WTC11 (cell line): ENCODE data around the gene C1orf87. TPM values are rescaled to one million over a fixed set of nuclear protein-coding genes. Genes with fewer than 3 reads are reported as not detected.

ENCODE experiments used
- ATAC-seq: fragments of 200-7000 bp; cut with Tn5 transposase; 2 replicates; pipeline ENCODE4 v1.10.0; 2021; ENCODE audit warnings: mild to moderate bottlenecking, moderate library complexity
- CTCF ChIA-PET: fragments of 300-600 bp; sonication (Branson Sonifier 250); formaldehyde crosslinking; loops from one replicate; lab custom pipeline; 2021; ENCODE audit warnings: antibody characterized with exemption; lab: Charles Lee
- POLR2A ChIA-PET: fragments of 350-600 bp; sonication (Branson Sonifier 250); formaldehyde crosslinking; loops from one replicate; lab custom pipeline; 2021; ENCODE audit warnings: antibody characterized with exemption; lab: Charles Lee
- DNase-seq: peaks from one replicate; pipeline ENCODE4 v3.0.0; 2021; ENCODE audit warnings: low spot score
- H3K27ac Mint-ChIP-seq: 2 replicates; pipeline ENCODE4 v1.8.0; 2021; ENCODE audit warnings: mixed read lengths
- H3K27me3 Mint-ChIP-seq: 2 replicates; pipeline ENCODE4 v1.8.0; 2021; ENCODE audit warnings: low read depth, mild to moderate bottlenecking, moderate library complexity, mixed read lengths
- H3K36me3 Mint-ChIP-seq: 2 replicates; pipeline ENCODE4 v1.8.0; 2021; ENCODE audit warnings: mixed read lengths
- H3K4me1 Mint-ChIP-seq: 2 replicates; pipeline ENCODE4 v1.8.0; 2022; ENCODE audit warnings: mixed read lengths
- H3K4me3 Mint-ChIP-seq: 2 replicates; pipeline ENCODE4 v1.8.0; 2021; ENCODE audit warnings: mild to moderate bottlenecking, moderate library complexity, mixed read lengths
- H3K9me3 Mint-ChIP-seq: 2 replicates; pipeline ENCODE4 v1.8.0; 2021; ENCODE audit warnings: mixed read lengths
- AR ChIP-seq: fragments of 250-450 bp; sonication (Bioruptor Pico); IDR thresholded peaks from 2 replicates; pipeline ENCODE4 v1.9.0; 2021; ENCODE audit warnings: mild to moderate bottlenecking
- CBFB ChIP-seq: sonication (generic); formaldehyde crosslinking; IDR thresholded peaks from 2 replicates; pipeline ENCODE4 v1.8.1; 2022; ENCODE audit warnings: mild to moderate bottlenecking, low read depth, missing genetic modification reagents
- CREB1 ChIP-seq: sonication (generic); formaldehyde crosslinking; IDR thresholded peaks from 2 replicates; pipeline ENCODE4 v1.8.0; 2023; ENCODE audit warnings: mild to moderate bottlenecking, missing genetic modification reagents
- E2F1 ChIP-seq: sonication (generic); formaldehyde crosslinking; IDR thresholded peaks from 2 replicates; pipeline ENCODE4 v1.8.0; 2022; ENCODE audit warnings: mild to moderate bottlenecking, missing genetic modification reagents
- E2F4 ChIP-seq: sonication (generic); formaldehyde crosslinking; IDR thresholded peaks from 2 replicates; pipeline ENCODE4 v1.8.1; 2022; ENCODE audit warnings: low read depth, mild to moderate bottlenecking, moderate library complexity, missing genetic modification reagents, borderline replicate concordance
- E2F5 ChIP-seq: sonication (generic); formaldehyde crosslinking; IDR thresholded peaks from 2 replicates; pipeline ENCODE4 v1.8.1; 2022; ENCODE audit warnings: mild to moderate bottlenecking, moderate library complexity, missing genetic modification reagents
- GTF2I ChIP-seq: fragments of 250-450 bp; sonication (Bioruptor Pico); conservative IDR thresholded peaks from 2 replicates; pipeline ENCODE4 v1.4.0; 2021; ENCODE audit warnings: mild to moderate bottlenecking
- JUN ChIP-seq: sonication (generic); formaldehyde crosslinking; IDR thresholded peaks from 2 replicates; pipeline ENCODE4 v1.8.0; 2023; ENCODE audit warnings: mild to moderate bottlenecking, missing genetic modification reagents
- NFATC4 ChIP-seq: fragments of 250-450 bp; sonication (Bioruptor Pico); IDR thresholded peaks from 2 replicates; pipeline ENCODE4 v1.9.0; 2021; ENCODE audit warnings: mild to moderate bottlenecking
- NFE2L1 ChIP-seq: sonication (generic); formaldehyde crosslinking; IDR thresholded peaks from 2 replicates; pipeline ENCODE4 v1.8.1; 2023; ENCODE audit warnings: missing genetic modification reagents
- PREB ChIP-seq: sonication (generic); formaldehyde crosslinking; IDR thresholded peaks from 2 replicates; pipeline ENCODE4 v1.8.1; 2022; ENCODE audit warnings: mild to moderate bottlenecking, missing genetic modification reagents, moderate library complexity, borderline replicate concordance
- PRRX2 ChIP-seq: fragments of 250-450 bp; sonication (Bioruptor Pico); IDR thresholded peaks from 2 replicates; pipeline ENCODE4 v1.8.0; 2021; ENCODE audit warnings: mild to moderate bottlenecking
- SMAD3 ChIP-seq: sonication (generic); formaldehyde crosslinking; IDR thresholded peaks from 2 replicates; pipeline ENCODE4 v1.8.0; 2022; ENCODE audit warnings: missing genetic modification reagents, mild to moderate bottlenecking, borderline replicate concordance
- SMAD4 ChIP-seq: sonication (generic); formaldehyde crosslinking; IDR thresholded peaks from 2 replicates; pipeline ENCODE4 v1.8.0; 2022; ENCODE audit warnings: mild to moderate bottlenecking, missing genetic modification reagents
- STAT6 ChIP-seq: sonication (generic); formaldehyde crosslinking; conservative IDR thresholded peaks from 2 replicates; pipeline ENCODE4 v1.8.1; 2023; ENCODE audit warnings: mild to moderate bottlenecking, low read depth, missing genetic modification reagents, moderate library complexity
- TEAD1 ChIP-seq: sonication (generic); formaldehyde crosslinking; IDR thresholded peaks from 2 replicates; pipeline ENCODE4 v1.8.0; 2022; ENCODE audit warnings: mild to moderate bottlenecking, missing genetic modification reagents
- TEAD4 ChIP-seq: sonication (generic); formaldehyde crosslinking; IDR thresholded peaks from 2 replicates; pipeline ENCODE4 v1.8.0; 2022; ENCODE audit warnings: mild to moderate bottlenecking, missing genetic modification reagents
- ZBTB21 ChIP-seq: sonication (generic); formaldehyde crosslinking; IDR thresholded peaks from 2 replicates; pipeline ENCODE4 v1.8.1; 2023; ENCODE audit warnings: mild to moderate bottlenecking, missing genetic modification reagents, borderline replicate concordance
- ZNF138 ChIP-seq: sonication (generic); formaldehyde crosslinking; conservative IDR thresholded peaks from 2 replicates; pipeline ENCODE4 v1.8.1; 2022; ENCODE audit warnings: mild to moderate bottlenecking, moderate library complexity, missing genetic modification reagents
- ZNF317 ChIP-seq: sonication (generic); formaldehyde crosslinking; IDR thresholded peaks from 2 replicates; pipeline ENCODE4 v1.8.1; 2023; ENCODE audit warnings: low read depth, mild to moderate bottlenecking, moderate library complexity, missing genetic modification reagents, borderline replicate concordance
- ZNF416 ChIP-seq: fragments of 250-450 bp; sonication (Bioruptor Pico); IDR thresholded peaks from 2 replicates; pipeline ENCODE4 v1.9.0; 2021; ENCODE audit warnings: mild to moderate bottlenecking, inconsistent platforms
- ZNF423 ChIP-seq: fragments of 250-450 bp; sonication (Bioruptor Pico); IDR thresholded peaks from 2 replicates; pipeline ENCODE4 v2.1.2; 2022; ENCODE audit warnings: mild to moderate bottlenecking, moderate library complexity
- ZNF512 ChIP-seq: sonication (generic); formaldehyde crosslinking; IDR thresholded peaks from 2 replicates; pipeline ENCODE4 v1.8.1; 2022; ENCODE audit warnings: missing genetic modification reagents, borderline replicate concordance
- total RNA-seq: library from RNA; stranded (reverse); gene quantifications from 3 replicates; pipeline ENCODE4 v1.2.3, GENCODE V29; 2021

Gene C1orf87
- total RNA-seq, 1 experiment from 2014 or later, result 0.22 TPM

GRCh38 chr1:60066001-60066400 lies 7.6 kb downstream of the C1orf87 start:
- no peak for TF ChIP-seq STAT6 (CRISPR knock-in tag)
- no peak for TF ChIP-seq ZBTB21 (CRISPR knock-in tag)
- no peak for TF ChIP-seq ZNF423 (CRISPR knock-in tag)
- no peak for TF ChIP-seq ZNF317 (CRISPR knock-in tag)
- no peak for TF ChIP-seq ZNF416 (CRISPR knock-in tag)
- no peak for TF ChIP-seq JUN (CRISPR knock-in tag)
- TF ChIP-seq TEAD1 (CRISPR knock-in tag), result no peak
- TF ChIP-seq AR (CRISPR knock-in tag), result no peak
- no peak for TF ChIP-seq NFE2L1 (CRISPR knock-in tag)
- no peak for TF ChIP-seq PREB (CRISPR knock-in tag)
- TF ChIP-seq SMAD4 (CRISPR knock-in tag), result no peak
- TF ChIP-seq NFATC4, result no peak
- no peak for TF ChIP-seq GTF2I
- TF ChIP-seq SMAD3, result no peak
- TF ChIP-seq ZNF512, result no peak
- Mint-ChIP-seq H3K27ac (no peak overlapping the region), H3K36me3 (0 out of 2 replicates have a peak, but pooled peaks cover 4% of the 10 kb centered on the region), H3K4me1 (0 out of 2 replicates have a peak, but pooled peaks cover 5% of the 10 kb centered on the region), H3K4me3 (no peak overlapping the region), H3K27me3 (no peaks in the 10 kb centered on the region; the same call in 1 of the 2 replicates), H3K9me3 (peaks cover 7% of the 10 kb centered on the region)
- CTCF ChIA-PET, result no interaction called here
- DNase-seq (no peak), ATAC-seq (no peak)
- POLR2A ChIA-PET, result no interaction called here

- ATAC-seq (no peak), DNase-seq (no peak)
- H3K36me3 Mint-ChIP-seq, result 0 out of 2 replicates have a peak, but pooled peaks cover 4% of the 10 kb centered on the region
- ChIA-PET CTCF (no interaction called here), POLR2A (no interaction called here)
- no peak overlapping the region for H3K27ac Mint-ChIP-seq
- H3K4me1 Mint-ChIP-seq, result 0 out of 2 replicates have a peak, but pooled peaks cover 5% of the 10 kb centered on the region
- no peaks in the 10 kb centered on the region; the same call in 1 of the 2 replicates for H3K27me3 Mint-ChIP-seq
- H3K4me3 Mint-ChIP-seq, result no peak overlapping the region
- H3K9me3 Mint-ChIP-seq, result peaks cover 7% of the 10 kb centered on the region
- TF ChIP-seq ZNF512 (no peak), NFE2L1 (CRISPR knock-in tag) (no peak), ZNF138 (no peak), E2F4 (CRISPR knock-in tag) (no peak), CREB1 (CRISPR knock-in tag) (no peak), CBFB (CRISPR knock-in tag) (no peak), PRRX2 (CRISPR knock-in tag) (no peak), E2F5 (CRISPR knock-in tag) (no peak), TEAD4 (CRISPR knock-in tag) (no peak), E2F1 (CRISPR knock-in tag) (no peak)
Observed at GRCh38 chr1:60065199-60065598, 8.4 kb downstream of the C1orf87 start.
